ENCODE data around the gene TOMM40. TPM values are rescaled to one million over a fixed set of nuclear protein-coding genes. Genes with fewer than 3 reads are reported as not detected.

TOMM40 gene
- total and polyA plus RNA-seq, 2 of the 13 experiments (the other 11 are each of a cell fraction or from before 2014, with no cell fraction given) = 72.0 to 110 TPM

- no peak for TF ChIP-seq ZUFSP (CRISPR knock-in tag; IDR thresholded peaks at IDR 0.05; ENCODE audit: borderline replicate concordance)
- TF ChIP-seq POGK (CRISPR knock-in tag; conservative IDR thresholded peaks at IDR 0.05) = peak; percentile 92
- TF ChIP-seq ZNF556 (CRISPR knock-in tag; IDR thresholded peaks at IDR 0.05; ENCODE audit: borderline replicate concordance) = peak; percentile 81; the same call in 1 of the 2 replicates
- TF ChIP-seq MED8 (CRISPR knock-in tag; IDR thresholded peaks at IDR 0.05; ENCODE audit: insufficient replicate concordance) = no peak
- peak; percentile 88; the same call in 1 of the 2 replicates for TF ChIP-seq ZNF703 (CRISPR knock-in tag; IDR thresholded peaks at IDR 0.05; ENCODE audit: borderline replicate concordance)
- TF ChIP-seq ZBTB39 (CRISPR knock-in tag; IDR thresholded peaks at IDR 0.05) = peak; percentile 91
- no peak for TF ChIP-seq ARID3A (IDR thresholded peaks at IDR 0.05; ENCODE audit: low read depth, low read length)
- peak; percentile 38 for TF ChIP-seq ZNF263 (CRISPR knock-in tag; IDR thresholded peaks at IDR 0.05)
- no peak for TF ChIP-seq TGIF2 (CRISPR knock-in tag; IDR thresholded peaks at IDR 0.05)
- peak; percentile 89 for TF ChIP-seq ZNF276 (CRISPR knock-in tag; IDR thresholded peaks at IDR 0.05; ENCODE audit: low read depth)
- TF ChIP-seq PBX3 (CRISPR knock-in tag; IDR thresholded peaks at IDR 0.05; ENCODE audit: borderline replicate concordance) = no peak
- TF ChIP-seq CHD4 (IDR thresholded peaks at IDR 0.05; ENCODE audit: borderline replicate concordance, low read length) = no peak
- TF ChIP-seq KAT2B (IDR thresholded peaks at IDR 0.05; ENCODE audit: borderline replicate concordance, low read depth, low read length) = no peak
- peak; percentile 83 for TF ChIP-seq YEATS4 (CRISPR knock-in tag; IDR thresholded peaks at IDR 0.05; ENCODE audit: borderline replicate concordance)
- peak; percentile 60; the same call in 1 of the 2 replicates for TF ChIP-seq ZFP36L1 (CRISPR knock-in tag; IDR thresholded peaks at IDR 0.05)
- TF ChIP-seq ZNF30 (CRISPR knock-in tag; IDR thresholded peaks at IDR 0.05) = no peak
Observed at GRCh38 chr19:44903602-44904425, 12.8 kb downstream of the TOMM40 start (continued).

Data from HepG2 (cell line).